ENCODE results near the gene SEPTIN2. TPM values are rescaled to one million over a fixed set of nuclear protein-coding genes. Genes with fewer than 3 reads are reported as not detected.
A peak's percentile ranks its signal among the peaks of the same experiment; 100 is the strongest.
"Not testable (repeated sequence)": the region's sequence is repeated elsewhere in the genome, so short reads cannot be mapped to it uniquely, and the experiment has no call there.

Gene SEPTIN2
- total RNA-seq, 1 donor from 2014 or later = 552 TPM

DNA sequence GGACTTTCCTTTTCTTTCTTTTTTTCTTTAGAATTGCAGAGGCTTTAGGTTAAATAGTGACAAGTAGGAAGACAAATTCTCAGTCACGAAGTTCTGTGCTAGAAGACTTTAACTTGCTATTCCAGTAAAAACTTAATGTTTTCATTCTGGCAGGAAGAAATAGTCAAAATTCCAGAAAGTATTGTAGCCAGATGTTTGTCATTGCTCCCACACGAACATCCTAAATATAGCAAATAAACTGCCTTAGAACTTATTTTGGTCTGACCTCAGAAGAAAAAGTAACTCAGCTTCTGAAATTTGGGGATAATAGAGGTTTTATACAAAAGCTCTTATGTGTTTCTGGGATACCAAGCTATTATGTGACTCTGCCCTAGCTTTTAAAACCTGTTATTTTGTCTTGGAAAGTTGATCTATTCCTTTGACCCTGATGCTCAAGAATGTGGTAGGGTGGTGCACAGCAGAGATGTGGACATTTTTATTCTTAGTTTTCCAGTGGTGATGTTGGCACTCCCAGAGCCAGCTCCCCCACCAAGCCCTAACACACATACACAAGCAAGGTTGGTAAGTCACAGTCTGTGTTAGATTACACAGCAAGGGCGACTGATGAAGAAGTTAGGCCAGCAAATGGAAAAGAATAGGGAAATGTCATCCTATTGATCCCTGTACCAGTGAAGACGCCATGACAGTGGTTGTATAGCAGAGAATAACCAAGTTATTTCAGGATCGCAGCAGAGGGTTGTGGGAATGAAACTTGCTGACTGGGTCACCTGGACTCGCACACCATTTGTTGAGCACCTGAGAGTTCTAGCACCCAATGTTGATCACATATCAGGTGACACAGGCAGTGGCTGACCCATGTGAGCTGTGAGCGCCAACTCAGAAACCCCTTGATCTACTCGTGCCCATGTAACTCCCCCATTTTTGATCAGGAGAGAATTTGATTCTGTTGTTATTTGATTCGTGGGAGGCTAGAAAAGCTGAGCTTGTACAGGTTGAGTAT, 64.1 kb downstream of the SEPTIN2 start:
- Mint-ChIP-seq H3K27me3 (ENCODE audit: low read depth, unreplicated experiment) (no peaks in the 10 kb centered on the region), H3K9me3 (ENCODE audit: unreplicated experiment) (no peaks in the 10 kb centered on the region), H3K4me1 (ENCODE audit: low read depth, unreplicated experiment) (peaks cover 18% of the 10 kb centered on the region), H3K36me3 (ENCODE audit: low read depth, unreplicated experiment) (peaks cover 17% of the 10 kb centered on the region), H3K27ac (ENCODE audit: unreplicated experiment) (peak overlapping the region; percentile 28), H3K4me3 (ENCODE audit: unreplicated experiment) (no peak overlapping the region)
- H3K9ac ChIP-seq (ENCODE audit: low read length) = no peak overlapping the region
- peak overlapping the region; percentile 8 for H3K27ac ChIP-seq (ENCODE audit: low read depth, low read length)
- peaks cover 51% of the 10 kb centered on the region for H3K79me2 ChIP-seq (ENCODE audit: insufficient read depth, low read length)
- no peaks in the 10 kb centered on the region for H3K9me3 ChIP-seq (ENCODE audit: insufficient read depth, low read depth, low read length)
- peaks cover 65% of the 10 kb centered on the region for H4K20me1 ChIP-seq (ENCODE audit: insufficient read depth, low read length)
- TF ChIP-seq, protein P1, sequence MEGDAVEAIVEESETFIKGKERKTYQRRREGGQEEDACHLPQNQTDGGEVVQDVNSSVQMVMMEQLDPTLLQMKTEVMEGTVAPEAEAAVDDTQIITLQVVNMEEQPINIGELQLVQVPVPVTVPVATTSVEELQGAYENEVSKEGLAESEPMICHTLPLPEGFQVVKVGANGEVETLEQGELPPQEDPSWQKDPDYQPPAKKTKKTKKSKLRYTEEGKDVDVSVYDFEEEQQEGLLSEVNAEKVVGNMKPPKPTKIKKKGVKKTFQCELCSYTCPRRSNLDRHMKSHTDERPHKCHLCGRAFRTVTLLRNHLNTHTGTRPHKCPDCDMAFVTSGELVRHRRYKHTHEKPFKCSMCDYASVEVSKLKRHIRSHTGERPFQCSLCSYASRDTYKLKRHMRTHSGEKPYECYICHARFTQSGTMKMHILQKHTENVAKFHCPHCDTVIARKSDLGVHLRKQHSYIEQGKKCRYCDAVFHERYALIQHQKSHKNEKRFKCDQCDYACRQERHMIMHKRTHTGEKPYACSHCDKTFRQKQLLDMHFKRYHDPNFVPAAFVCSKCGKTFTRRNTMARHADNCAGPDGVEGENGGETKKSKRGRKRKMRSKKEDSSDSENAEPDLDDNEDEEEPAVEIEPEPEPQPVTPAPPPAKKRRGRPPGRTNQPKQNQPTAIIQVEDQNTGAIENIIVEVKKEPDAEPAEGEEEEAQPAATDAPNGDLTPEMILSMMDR (IDR thresholded peaks at IDR 0.05; ENCODE audit: insufficient read depth, low read depth, low read length) = no peak
- no peak for TF ChIP-seq EZH2 (IDR thresholded peaks at IDR 0.05; ENCODE audit: insufficient read depth, low read length)
- H3K27me3 ChIP-seq (ENCODE audit: insufficient read depth, low read length) = no peaks in the 10 kb centered on the region
- H3K4me3 ChIP-seq (ENCODE audit: insufficient read depth, low read depth, low read length) = no peak overlapping the region
- no peak overlapping the region for H2AFZ ChIP-seq (ENCODE audit: low read depth, low read length)
- no peaks in the 10 kb centered on the region for H3K36me3 ChIP-seq (ENCODE audit: insufficient read depth, low read length)
- peak overlapping the region; percentile 40 for H3K4me2 ChIP-seq (ENCODE audit: low read length)
- FAIRE-seq (no peak), DNase-seq (ENCODE audit: low read depth) (peak; percentile 29)
- peaks cover 8% of the 10 kb centered on the region for H3K4me1 ChIP-seq (ENCODE audit: insufficient read depth, low read length)

DNA sequence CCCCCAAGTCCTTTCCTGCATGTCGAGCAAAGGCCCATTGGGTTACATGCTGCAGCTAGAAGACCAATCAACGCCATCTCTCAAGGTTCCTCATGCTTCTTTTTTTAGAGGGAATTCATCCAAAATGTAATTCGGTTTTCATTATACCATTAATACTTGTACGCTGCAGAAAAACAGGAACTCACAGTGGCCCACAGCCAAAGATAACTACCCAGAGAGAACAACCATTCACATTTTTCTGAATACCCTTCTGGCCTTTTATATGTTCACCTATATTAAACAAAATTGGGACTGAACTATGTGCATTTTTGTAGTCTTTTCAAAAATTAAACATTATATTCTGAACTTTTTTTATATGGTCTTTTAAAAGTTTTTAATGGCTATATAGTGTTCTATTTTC, 66.1 kb downstream of the SEPTIN2 start:
- TF ChIP-seq EZH2 (IDR thresholded peaks at IDR 0.05; ENCODE audit: insufficient read depth, low read length) = no peak
- TF ChIP-seq, protein P1 (IDR thresholded peaks at IDR 0.05; ENCODE audit: insufficient read depth, low read depth, low read length) = no peak
- Histone ChIP-seq H3K27me3 (ENCODE audit: insufficient read depth, low read length) (no peaks in the 10 kb centered on the region), H3K4me2 (ENCODE audit: low read length) (no peak overlapping the region), H3K36me3 (ENCODE audit: insufficient read depth, low read length) (no peaks in the 10 kb centered on the region), H2AFZ (ENCODE audit: low read depth, low read length) (no peak overlapping the region), H3K4me3 (ENCODE audit: insufficient read depth, low read depth, low read length) (no peak overlapping the region), H3K27ac (ENCODE audit: low read depth, low read length) (no peak overlapping the region), H3K4me1 (ENCODE audit: insufficient read depth, low read length) (peaks cover 8% of the 10 kb centered on the region), H3K9me3 (ENCODE audit: insufficient read depth, low read depth, low read length) (no peaks in the 10 kb centered on the region), H4K20me1 (ENCODE audit: insufficient read depth, low read length) (peaks cover 62% of the 10 kb centered on the region), H3K79me2 (ENCODE audit: insufficient read depth, low read length) (peaks cover 53% of the 10 kb centered on the region), H3K9ac (ENCODE audit: low read length) (no peak overlapping the region)
- H3K9me3 Mint-ChIP-seq (ENCODE audit: unreplicated experiment) = no peaks in the 10 kb centered on the region
- peaks cover 23% of the 10 kb centered on the region for H3K4me1 Mint-ChIP-seq (ENCODE audit: low read depth, unreplicated experiment)
- no peaks in the 10 kb centered on the region for H3K27me3 Mint-ChIP-seq (ENCODE audit: low read depth, unreplicated experiment)
- H3K36me3 Mint-ChIP-seq (ENCODE audit: low read depth, unreplicated experiment) = peaks cover 13% of the 10 kb centered on the region
- no peak overlapping the region for H3K27ac Mint-ChIP-seq (ENCODE audit: unreplicated experiment)
- DNase-seq (ENCODE audit: low read depth) (no peak), FAIRE-seq (no peak)
- H3K4me3 Mint-ChIP-seq (ENCODE audit: unreplicated experiment) = no peak overlapping the region

DNA sequence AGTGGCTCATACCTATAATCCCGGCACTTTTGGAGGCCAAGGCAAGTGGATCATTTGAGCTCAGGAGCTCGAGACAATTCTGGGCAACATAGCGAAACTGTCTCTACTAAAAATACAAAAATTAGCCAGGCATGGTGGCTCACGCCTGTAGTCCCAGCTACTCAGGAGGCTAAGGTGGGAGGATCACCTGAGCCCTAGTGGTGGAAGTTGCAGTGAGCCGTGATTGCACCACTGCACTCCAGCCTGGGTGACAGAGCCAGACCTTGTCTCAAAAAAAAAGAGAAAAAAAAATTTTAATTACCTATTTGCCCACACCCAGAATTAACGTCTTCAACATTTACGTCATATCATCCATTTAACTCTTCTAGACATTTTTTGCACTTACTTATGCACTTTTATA, 69.7 kb downstream of the SEPTIN2 start:
- not testable (repeated sequence) for DNase-seq (ENCODE audit: low read depth); H3K4me2 ChIP-seq (ENCODE audit: low read length); H3K4me3 Mint-ChIP-seq (ENCODE audit: unreplicated experiment); H3K9ac ChIP-seq (ENCODE audit: low read length); H2AFZ ChIP-seq (ENCODE audit: low read depth, low read length); H3K4me1 ChIP-seq (ENCODE audit: insufficient read depth, low read length); H3K4me3 ChIP-seq (ENCODE audit: insufficient read depth, low read depth, low read length); FAIRE-seq; H3K27ac Mint-ChIP-seq (ENCODE audit: unreplicated experiment); H3K27me3 ChIP-seq (ENCODE audit: insufficient read depth, low read length); H3K36me3 ChIP-seq (ENCODE audit: insufficient read depth, low read length); H3K9me3 Mint-ChIP-seq (ENCODE audit: unreplicated experiment); H3K27me3 Mint-ChIP-seq (ENCODE audit: low read depth, unreplicated experiment); H3K27ac ChIP-seq (ENCODE audit: low read depth, low read length); H3K9me3 ChIP-seq (ENCODE audit: insufficient read depth, low read depth, low read length)
- Mint-ChIP-seq H3K36me3 (ENCODE audit: low read depth, unreplicated experiment) (peaks cover 26% of the 10 kb centered on the region), H3K4me1 (ENCODE audit: low read depth, unreplicated experiment) (peaks cover 10% of the 10 kb centered on the region)
- Histone ChIP-seq H3K79me2 (ENCODE audit: insufficient read depth, low read length) (peaks cover 49% of the 10 kb centered on the region), H4K20me1 (ENCODE audit: insufficient read depth, low read length) (peaks cover 57% of the 10 kb centered on the region)

All from astrocyte (in vitro differentiated cells and primary cell).